HepG2 (cell line): ENCODE data around the gene RNF123. TPM values are rescaled to one million over a fixed set of nuclear protein-coding genes. Genes with fewer than 3 reads are reported as not detected.

ENCODE experiments used
- ATAC-seq: fragments of 200-7000 bp; cut with Tn5 transposase; 3 replicates; pipeline ENCODE4 v1.9.1; 2020; ENCODE audit warnings: mild to moderate bottlenecking, moderate library complexity
- BruUV-seq: library from RNA; stranded (reverse); fragments of 400-500 nt; replicated peaks from 2 replicates; lab custom pipeline; 2021; lab: Mats Ljungman, UMichigan
- CTCF ChIA-PET: fragments of 300-600 bp; formaldehyde crosslinking; extraction: SDS; loops from one replicate; lab custom pipeline; 2021; ENCODE audit warnings: low total read pairs, inconsistent platforms, low intra/inter-chr PET ratio; lab: Yijun Ruan, JAX
- POLR2A ChIA-PET: fragments of 350-600 bp; sonication (Branson Sonifier 250); formaldehyde crosslinking; loops from one replicate; lab custom pipeline; 2020; ENCODE audit warnings: antibody characterized with exemption, inconsistent platforms; lab: Yijun Ruan, JAX
- DNase-seq: peaks from one replicate; pipeline ENCODE4 v3.0.0-alpha.2; 2015; ENCODE audit warnings: low spot score
- FAIRE-seq: peaks from 3 replicates; lab custom pipeline; 2011; peaks lifted over from hg19 to GRCh38; lab: Jason Lieb, UNC
- H2AFZ ChIP-seq: one replicate; pipeline ENCODE4 v1.6.1; 2011; ENCODE audit warnings: low read length, inconsistent platforms
- H3K27ac ChIP-seq: fragments of 300-600 bp; 3 replicates; pipeline ENCODE4 v1.8.0; 2011; ENCODE audit warnings: mixed run types, mild to moderate bottlenecking, mixed read lengths, low read length, inconsistent platforms; ENCODE audit not compliant: insufficient read depth; ENCODE audit errors: extremely low read length
- H3K27me3 ChIP-seq, 2 experiments: fragments of 200-600 bp in 1 of 2; 2 replicates in 1 of 2; 3 replicates in 1 of 2; pipeline versions ENCODE4 v1.6.0 to v1.8.0; 2011; ENCODE audit warnings: low read length in 2 of 2, mild to moderate bottlenecking in 2 of 2, moderate library complexity in 2 of 2, inconsistent platforms in 1 of 2; ENCODE audit not compliant: insufficient read depth in 2 of 2, control insufficient read depth in 1 of 2
- H3K36me3 ChIP-seq, 2 experiments: fragments of 200-600 bp in 1 of 2; replicated peaks in 1 of 2; 2 replicates in 1 of 2; 3 replicates in 1 of 2; pipeline versions ENCODE4 v1.5.1 to v1.8.0; 2011; ENCODE audit warnings: low read length in 2 of 2, inconsistent platforms in 1 of 2; ENCODE audit not compliant: insufficient read depth in 2 of 2, control insufficient read depth in 1 of 2
- H3K4me1 ChIP-seq: 2 replicates; pipeline ENCODE4 v1.5.1; 2012; ENCODE audit warnings: low read length, inconsistent platforms; ENCODE audit not compliant: insufficient read depth
- H3K4me2 ChIP-seq: 2 replicates; pipeline ENCODE4 v1.6.0; 2011; ENCODE audit warnings: low read depth, low read length, inconsistent platforms
- H3K4me3 ChIP-seq, 3 experiments: fragments of 200-600 bp in 1 of 3; sonication (generic), shearing (Covaris generic) in 1 of 3; replicated peaks in 1 of 3; 2 replicates each; pipeline ENCODE4 v1.5.1; 2011 to 2016; ENCODE audit warnings: low read length in 3 of 3, inconsistent platforms in 2 of 3, low read depth in 2 of 3, mild to moderate bottlenecking in 2 of 3, control low read depth in 1 of 3, mixed read lengths in 1 of 3; ENCODE audit not compliant: insufficient read depth in 1 of 3
- H3K79me2 ChIP-seq: one replicate; pipeline ENCODE4 v1.6.1; 2011; ENCODE audit warnings: low read length, inconsistent platforms; ENCODE audit not compliant: insufficient read depth
- H3K9ac ChIP-seq: 2 replicates; pipeline ENCODE4 v1.6.0; 2011; ENCODE audit warnings: mild to moderate bottlenecking, low read depth, low read length, inconsistent platforms; ENCODE audit not compliant: insufficient read depth
- H3K9me3 ChIP-seq: 2 replicates; pipeline ENCODE4 v1.5.1; 2012; ENCODE audit warnings: mild to moderate bottlenecking, low read length
- H4K20me1 ChIP-seq: 2 replicates; pipeline ENCODE4 v1.6.0; 2011; ENCODE audit warnings: inconsistent platforms, mild to moderate bottlenecking, low read length, moderate library complexity; ENCODE audit not compliant: insufficient read depth
- ASH2L ChIP-seq: fragments of 300-600, 200-600 bp; sonication (generic); IDR thresholded peaks from 2 replicates; pipeline ENCODE4 v1.7.0; 2017; ENCODE audit warnings: low read depth, mild to moderate bottlenecking, moderate library complexity, mixed read lengths, low read length; ENCODE audit not compliant: insufficient read length
- NCOA1 ChIP-seq: sonication (generic); formaldehyde crosslinking; IDR thresholded peaks from 2 replicates; pipeline ENCODE4 v1.9.0; 2021; ENCODE audit warnings: missing genetic modification reagents
- RAD21 ChIP-seq: fragments of 450-650 bp; formaldehyde crosslinking; IDR thresholded peaks from 2 replicates; pipeline ENCODE4 v1.5.0; 2020; ENCODE audit warnings: mild to moderate bottlenecking
- RXRB ChIP-seq: IDR thresholded peaks from 2 replicates; pipeline ENCODE4 v1.6.1; 2016; ENCODE audit warnings: borderline replicate concordance, missing genetic modification reagents, missing compliant biosample characterization
- SYNCRIP ChIP-seq: fragments of 200-400 bp; formaldehyde crosslinking; IDR thresholded peaks from 2 replicates; pipeline ENCODE4 v1.6.1; 2018; ENCODE audit warnings: mild to moderate bottlenecking, low read depth, low read length; ENCODE audit not compliant: insufficient read depth
- THAP11 ChIP-seq: IDR thresholded peaks from 2 replicates; pipeline ENCODE4 v1.6.1; 2016; ENCODE audit warnings: missing biosample characterization, missing genetic modification reagents
- ZBTB7B ChIP-seq: sonication (generic); formaldehyde crosslinking; IDR thresholded peaks from 2 replicates; pipeline ENCODE4 v1.4.0; 2020; ENCODE audit warnings: missing genetic modification reagents
- ZNF24 ChIP-seq: fragments of 450-650 bp; IDR thresholded peaks from 2 replicates; pipeline ENCODE4 v1.6.1; 2017; ENCODE audit warnings: antibody characterized with exemption, mild to moderate bottlenecking
- ZNF274 ChIP-seq: sonication (generic); formaldehyde crosslinking; IDR thresholded peaks from 2 replicates; pipeline ENCODE4 v1.5.1; 2020; ENCODE audit warnings: mild to moderate bottlenecking, missing genetic modification reagents
- ZNF331 ChIP-seq: sonication (generic); formaldehyde crosslinking; IDR thresholded peaks from 2 replicates; pipeline ENCODE4 v1.4.0; 2020; ENCODE audit warnings: missing genetic modification reagents
- ZNF382 ChIP-seq: sonication (generic); formaldehyde crosslinking; IDR thresholded peaks from 2 replicates; pipeline ENCODE4 v1.5.0; 2020; ENCODE audit warnings: missing genetic modification reagents, mild to moderate bottlenecking, borderline replicate concordance
- WGBS: methylation state at CpG from one replicate; pipeline ENCODE4 v1.1.6; 2017; ENCODE audit warnings: low lambda C conversion rate; 5-methylcytosine and 5-hydroxymethylcytosine counted together
- in situ Hi-C: cut with HindIII; loops from 2 replicates; pipeline ENCODE4 v1.10.0; 2017; ENCODE audit warnings: low pct_unique_long_range_greater_than_20kb; ENCODE audit not compliant: extremely low pct_ligation_motif_present
- intact Hi-C: fragments of 100-400 bp; cut with micrococcal nuclease; formaldehyde crosslinking; loops from one replicate; pipeline ENCODE4 v1.10.0; 2022; ENCODE audit not compliant: unreplicated experiment
- polyA plus RNA-seq, 8 experiments: library from polyadenylated mRNA; depleted of rRNA in 3 of 8; stranded (reverse) in 7 of 8; unstranded in 1 of 8; fragments of >200 nt; fragmentation: Illumina TruSeq in 4 of 8; extraction: Trizol in 4 of 8; gene quantifications; 2 replicates each; pipeline versions ENCODE4 v1.2.1 to v1.2.3, GENCODE V29; 2011 to 2016; ENCODE audit warnings: low read depth in 4 of 8, missing spikeins in 1 of 8, mixed read lengths in 1 of 8; ENCODE audit not compliant: insufficient read depth in 1 of 8
- total RNA-seq, 5 experiments: library from RNA; depleted of rRNA; stranded (reverse); fragments of >200 nt; fragmentation: Illumina TruSeq; extraction: Trizol; gene quantifications; 2 replicates each; pipeline ENCODE4 v1.2.3, GENCODE V29; 2016; ENCODE audit warnings: low read depth in 1 of 5
- TF ChIP-seq, protein P1 (sequence below): sonication (generic); formaldehyde crosslinking; IDR thresholded peaks from 2 replicates; pipeline ENCODE4 v1.4.0; 2020; ENCODE audit warnings: missing genetic modification reagents, mild to moderate bottlenecking, borderline replicate concordance
- TF ChIP-seq, protein P2 (sequence below): sonication (generic); formaldehyde crosslinking; IDR thresholded peaks from 2 replicates; pipeline ENCODE4 v1.4.0; 2020; ENCODE audit warnings: missing genetic modification reagents
- TF ChIP-seq, protein P3 (sequence below): sonication (generic); formaldehyde crosslinking; IDR thresholded peaks from 2 replicates; pipeline ENCODE4 v1.5.0; 2020; ENCODE audit warnings: missing genetic modification reagents, mild to moderate bottlenecking, borderline replicate concordance

RNF123 gene
- total and polyA plus RNA-seq, 2 of the 13 experiments (the other 11 are each of a cell fraction or from before 2014, with no cell fraction given), result 29.9 to 82.2 TPM

DNA sequence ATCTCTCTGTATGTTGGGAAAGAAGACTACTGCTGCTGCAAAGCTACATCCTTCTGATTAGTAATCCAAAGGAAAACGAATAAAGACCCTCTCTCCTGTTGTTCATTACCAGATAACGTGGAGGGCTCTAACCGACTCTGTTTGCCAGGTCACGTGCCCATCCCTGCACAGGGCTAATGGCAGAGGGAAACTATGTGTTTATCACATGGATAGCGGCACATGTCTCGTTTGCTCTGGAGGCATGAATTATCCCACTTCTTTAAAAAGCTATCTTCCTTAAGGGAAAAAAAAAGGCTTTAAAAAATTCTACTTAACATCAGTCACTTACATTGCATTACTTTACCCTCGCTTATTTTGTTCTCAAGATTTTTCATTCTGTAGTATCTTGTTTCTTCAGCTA is 48.1 kb upstream of the RNF123 start (continued):
- TF ChIP-seq, protein P1, sequence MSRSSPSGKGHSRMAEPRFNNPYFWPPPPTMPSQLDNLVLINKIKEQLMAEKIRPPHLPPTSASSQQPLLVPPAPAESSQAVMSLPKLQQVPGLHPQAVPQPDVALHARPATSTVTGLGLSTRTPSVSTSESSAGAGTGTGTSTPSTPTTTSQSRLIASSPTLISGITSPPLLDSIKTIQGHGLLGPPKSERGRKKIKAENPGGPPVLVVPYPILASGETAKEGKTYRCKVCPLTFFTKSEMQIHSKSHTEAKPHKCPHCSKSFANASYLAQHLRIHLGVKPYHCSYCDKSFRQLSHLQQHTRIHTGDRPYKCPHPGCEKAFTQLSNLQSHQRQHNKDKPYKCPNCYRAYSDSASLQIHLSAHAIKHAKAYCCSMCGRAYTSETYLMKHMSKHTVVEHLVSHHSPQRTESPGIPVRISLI (CRISPR knock-in tag), result no peak
- TF ChIP-seq ASH2L (no peak), SYNCRIP (no peak), THAP11 (CRISPR knock-in tag) (no peak), ZBTB7B (CRISPR knock-in tag) (no peak), ZNF382 (CRISPR knock-in tag) (no peak)
- TF ChIP-seq, protein P2, sequence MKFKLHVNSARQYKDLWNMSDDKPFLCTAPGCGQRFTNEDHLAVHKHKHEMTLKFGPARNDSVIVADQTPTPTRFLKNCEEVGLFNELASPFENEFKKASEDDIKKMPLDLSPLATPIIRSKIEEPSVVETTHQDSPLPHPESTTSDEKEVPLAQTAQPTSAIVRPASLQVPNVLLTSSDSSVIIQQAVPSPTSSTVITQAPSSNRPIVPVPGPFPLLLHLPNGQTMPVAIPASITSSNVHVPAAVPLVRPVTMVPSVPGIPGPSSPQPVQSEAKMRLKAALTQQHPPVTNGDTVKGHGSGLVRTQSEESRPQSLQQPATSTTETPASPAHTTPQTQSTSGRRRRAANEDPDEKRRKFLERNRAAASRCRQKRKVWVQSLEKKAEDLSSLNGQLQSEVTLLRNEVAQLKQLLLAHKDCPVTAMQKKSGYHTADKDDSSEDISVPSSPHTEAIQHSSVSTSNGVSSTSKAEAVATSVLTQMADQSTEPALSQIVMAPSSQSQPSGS (CRISPR knock-in tag), result no peak

DNA sequence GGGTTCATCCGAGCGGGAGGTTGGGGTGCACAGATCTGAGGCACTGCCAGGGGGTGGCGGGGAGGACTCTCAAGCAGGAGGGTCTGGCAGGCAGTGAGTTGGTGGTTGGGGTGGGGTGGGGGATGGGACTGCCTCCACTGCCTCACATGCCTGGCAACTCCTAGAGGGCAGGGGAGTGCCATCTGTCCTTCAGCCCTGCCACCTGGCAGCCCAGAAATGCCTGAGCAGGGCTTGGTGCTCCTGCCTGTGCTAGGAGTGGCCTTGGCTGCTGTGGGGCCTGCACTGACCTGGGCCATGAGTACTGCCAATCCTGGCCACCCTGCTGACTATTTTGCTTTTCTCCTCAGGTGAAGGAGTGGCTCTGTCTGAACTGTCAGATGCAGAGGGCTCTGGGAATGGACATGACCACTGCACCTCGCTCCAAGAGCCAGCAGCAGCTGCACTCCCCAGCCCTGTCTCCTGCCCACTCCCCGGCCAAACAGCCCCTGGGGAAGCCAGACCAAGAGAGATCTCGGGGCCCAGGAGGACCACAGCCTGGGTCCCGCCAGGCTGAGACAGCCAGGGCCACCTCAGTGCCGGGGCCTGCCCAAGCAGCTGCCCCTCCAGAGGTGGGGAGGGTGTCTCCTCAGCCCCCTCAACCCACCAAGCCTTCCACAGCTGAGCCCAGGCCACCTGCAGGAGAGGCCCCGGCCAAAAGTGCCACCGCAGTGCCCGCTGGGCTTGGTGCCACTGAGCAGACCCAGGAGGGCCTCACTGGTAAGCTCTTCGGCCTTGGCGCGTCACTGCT is 47.2 kb upstream of the RNF123 start:
- no TSS peak for BruUV-seq
- Histone ChIP-seq H3K4me1 (peaks cover under 1% of the 10 kb centered on the region; the same call in 1 of the 2 replicates), H3K9me3 (no peaks in the 10 kb centered on the region), H3K27ac (no peak overlapping the region)
- WGBS, result 94% methylated on average over 8 of the region's 14 CpGs
- no peak for ATAC-seq
- TF ChIP-seq, protein P3, sequence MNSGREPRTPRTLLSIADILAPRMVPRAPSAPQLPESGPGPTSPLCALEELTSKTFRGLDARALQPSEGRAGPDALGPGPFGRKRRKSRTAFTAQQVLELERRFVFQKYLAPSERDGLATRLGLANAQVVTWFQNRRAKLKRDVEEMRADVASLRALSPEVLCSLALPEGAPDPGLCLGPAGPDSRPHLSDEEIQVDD (CRISPR knock-in tag), result no peak
- TF ChIP-seq RXRB (CRISPR knock-in tag) (no peak), ZNF331 (CRISPR knock-in tag) (no peak), RAD21 (CRISPR knock-in tag) (no peak), ZNF274 (CRISPR knock-in tag) (no peak), NCOA1 (CRISPR knock-in tag) (no peak), ZNF24 (no peak)
- TF ChIP-seq, all 625 proteins: peak for 0
- DNase-seq, result no peak
- in situ Hi-C loops (no loop called here), intact Hi-C loops (no loop called here)
- Histone ChIP-seq H3K79me2 (no peaks in the 10 kb centered on the region), H3K36me3 (no peaks in the 10 kb centered on the region; a peak in 2 of 5 replicates), H3K27me3 (no peaks in the 10 kb centered on the region), H2AFZ (no peak overlapping the region), H3K4me2 (no peak overlapping the region), H4K20me1 (no peaks in the 10 kb centered on the region), H3K4me3 (no peak overlapping the region), H3K9ac (no peak overlapping the region)
- CTCF ChIA-PET, result no interaction called here
- FAIRE-seq, result no peak
- POLR2A ChIA-PET, result no interaction called here
